ENCODE measurements around the gene TMEM151B. TPM values are rescaled to one million over a fixed set of nuclear protein-coding genes. Genes with fewer than 3 reads are reported as not detected.

Gene TMEM151B
- polyA plus RNA-seq, 2 of the 4 experiments (the other 2 are of a cell fraction), result 0.01 TPM; not detected in 1

- TF ChIP-seq MAX (IDR thresholded peaks at IDR 0.05), result peak; percentile 56
- TF ChIP-seq POLR2A (IDR thresholded peaks at IDR 0.05; ENCODE audit: low read length), result peak; percentile 46; the same call in 1 of the 2 replicates
- TF ChIP-seq PBX3 (IDR thresholded peaks at IDR 0.05), result peak; percentile 88
- no peak for TF ChIP-seq SREBF2 (IDR thresholded peaks at IDR 0.05)
Observed at GRCh38 chr6:44245912-44246662, 24.2 kb upstream of the TMEM151B start (continued).

- peak within 1 kb of the TSS; percentile 99 for H3K4me2 ChIP-seq
- POLR2A ChIA-PET, result interaction anchor here (0.5 to 3.2 kb wide), 18 partner anchors 8 to 617 kb away, joined by 3 to 38 read pairs (median 5); partner anchors contain the start of genes CDC5L, MRPL14, SLC29A1 and SLC35B2
- ATAC-seq (peak; percentile 68 to 77), DNase-seq (ENCODE audit: low read depth in 1 of 2, low spot score in 1 of 2) (peak; percentile 72 to 99), FAIRE-seq (no peak)
- 2% methylated on average over 22 of the region's 34 CpGs for WGBS (ENCODE audit: missing lambda C conversion rate)
- H3K4me3 ChIP-seq, result peak within 1 kb of the TSS; percentile 90
- peak within 1 kb of the TSS; percentile 95 to 99 for H3K27ac ChIP-seq
- H3K9me3 ChIP-seq, result no peaks in the 10 kb centered on the region
- peaks cover 38% of the 10 kb centered on the region for H3K4me1 ChIP-seq
- CTCF ChIA-PET, result interaction anchor here (1.3 to 7.8 kb wide), 7 partner anchors 9 to 74 kb away, joined by 4 to 56 read pairs (median 11); partner anchors contain the start of gene SLC35B2
- no peak for TF ChIP-seq TP53 (CRISPR knock-in tag; IDR thresholded peaks at IDR 0.05)
- TF ChIP-seq HOXB13 (CRISPR knock-in tag; IDR thresholded peaks at IDR 0.05; ENCODE audit: low read depth), result no peak
- no peak for TF ChIP-seq HES2 (IDR thresholded peaks at IDR 0.05)
- TF ChIP-seq NFE2L2 (conservative IDR thresholded peaks at IDR 0.05; ENCODE audit: low read length), result no peak; the same call in 1 of the 2 replicates
- TF ChIP-seq CHD2 (IDR thresholded peaks at IDR 0.05; ENCODE audit: low read length, partially characterized antibody), result peak; percentile 82
- TF ChIP-seq HOXB5 (CRISPR knock-in tag; IDR thresholded peaks at IDR 0.05), result no peak
- peak in 1 of 2 experiments; percentile 30; a peak in 1 of 4 replicates for TF ChIP-seq CEBPB (IDR thresholded peaks at IDR 0.05)
- TF ChIP-seq PBX3 (IDR thresholded peaks at IDR 0.05), result peak; percentile 92
- no peak for TF ChIP-seq CBX8 (IDR thresholded peaks at IDR 0.05)
- TF ChIP-seq JUN (IDR thresholded peaks at IDR 0.05), result peak; percentile 90 to 97
- peak; percentile 75; the same call in 1 of the 2 replicates for TF ChIP-seq MYC (IDR thresholded peaks at IDR 0.05; ENCODE audit: borderline replicate concordance, low read length)
- TF ChIP-seq PHF8 (IDR thresholded peaks at IDR 0.05; ENCODE audit: borderline replicate concordance, low read depth), result peak; percentile 95
- no peak for TF ChIP-seq GATA3 (IDR thresholded peaks at IDR 0.05; ENCODE audit: borderline replicate concordance)
- peak; percentile 94 for TF ChIP-seq POLR2A (IDR thresholded peaks at IDR 0.05; ENCODE audit: low read length)
- no peak for TF ChIP-seq CBX2 (IDR thresholded peaks at IDR 0.05; ENCODE audit: borderline replicate concordance, low read depth)
- TF ChIP-seq CHD4 (IDR thresholded peaks at IDR 0.05; ENCODE audit: borderline replicate concordance), result no peak
- TF ChIP-seq BHLHE40 (IDR thresholded peaks at IDR 0.05; ENCODE audit: low read depth, low read length), result no peak
- no peak for TF ChIP-seq HEYL (CRISPR knock-in tag; IDR thresholded peaks at IDR 0.05)
- no peak for TF ChIP-seq RNF2 (IDR thresholded peaks at IDR 0.05; ENCODE audit: borderline replicate concordance, low read depth)
- peak; percentile 76 for TF ChIP-seq MAX (IDR thresholded peaks at IDR 0.05)
- peak; percentile 13; the same call in 1 of the 2 replicates for TF ChIP-seq E2F6 (IDR thresholded peaks at IDR 0.05; ENCODE audit: borderline replicate concordance, low read depth)
- TF ChIP-seq RCOR1 (IDR thresholded peaks at IDR 0.05; ENCODE audit: low read depth, low read length), result no peak
- no peak for TF ChIP-seq ZSCAN20 (CRISPR knock-in tag; IDR thresholded peaks at IDR 0.05)
- TF ChIP-seq HMGXB4 (CRISPR knock-in tag; IDR thresholded peaks at IDR 0.05; ENCODE audit: borderline replicate concordance), result no peak
- no peak for TF ChIP-seq TFCP2L1 (CRISPR knock-in tag; IDR thresholded peaks at IDR 0.05)
- TF ChIP-seq RAD21 (conservative IDR thresholded peaks at IDR 0.05 in 1 of 2, IDR thresholded peaks at IDR 0.05 in 1 of 2), result no peak
- no peak for TF ChIP-seq SREBF2 (IDR thresholded peaks at IDR 0.05)
Observed at GRCh38 chr6:44246663-44247337, 23.4 kb upstream of the TMEM151B start, which contains the start of gene HSP90AB1. Gene HSP90AB1 (plus strand): TSS chr6:44247101. CDS start chr6:44248630, 1,529 bp downstream.
